DMS 273 treated with DMSO at 0.1 percent for 48 hours (cell line): ENCODE measurements around the gene IFNA8.
"Not testable (repeated sequence)": the region's sequence is repeated elsewhere in the genome, so short reads cannot be mapped to it uniquely, and the experiment has no call there.

Experiments
- DNase-seq: peaks from one replicate; lab custom pipeline; 2025; lab: John Stamatoyannopoulos, UW

The IFNA8 gene

GRCh38 chr9:21408817-21409216 lies at the start of gene IFNA8:
Gene IFNA8 (plus strand): TSS chr9:21409117. CDS start chr9:21409177, 60 bp downstream.
- no peak for DNase-seq

GRCh38 chr9:21362287-21362686 lies 46.6 kb upstream of the IFNA8 start:
- DNase-seq: no peak

GRCh38 chr9:21367169-21367568 lies 41.7 kb upstream of the IFNA8 start:
- DNase-seq: not testable (repeated sequence)

- no peak for DNase-seq
Measured at GRCh38 chr9:21367957-21368356, 41.0 kb upstream of the IFNA8 start, which contains the start of gene IFNA13. Gene IFNA13 (minus strand): TSS chr9:21368057. CDS start chr9:21368010, 47 bp downstream.

DNA sequence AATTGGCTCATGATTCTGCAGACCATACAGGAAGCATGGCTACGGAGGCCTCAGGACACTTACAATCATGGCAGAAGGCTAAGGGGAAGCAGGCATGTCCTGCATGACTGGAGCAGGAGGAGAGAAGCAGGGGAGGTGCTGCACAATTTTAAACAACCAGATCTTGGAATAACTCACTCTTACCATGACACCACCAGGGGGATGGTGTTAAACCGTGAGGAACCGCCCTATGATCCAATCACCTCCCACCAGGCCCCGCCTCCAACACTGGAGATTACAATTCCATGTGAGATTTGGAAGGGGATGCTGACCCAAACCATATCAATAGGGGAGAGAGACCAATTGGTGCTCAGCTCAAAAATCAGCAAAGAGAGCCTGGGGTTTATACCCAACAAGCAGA lies 37.5 kb upstream of the IFNA8 start:
- DNase-seq: not testable (repeated sequence)

- no peak for DNase-seq
Measured at GRCh38 chr9:21381448-21382339, 27.2 kb upstream of the IFNA8 start.

DNA sequence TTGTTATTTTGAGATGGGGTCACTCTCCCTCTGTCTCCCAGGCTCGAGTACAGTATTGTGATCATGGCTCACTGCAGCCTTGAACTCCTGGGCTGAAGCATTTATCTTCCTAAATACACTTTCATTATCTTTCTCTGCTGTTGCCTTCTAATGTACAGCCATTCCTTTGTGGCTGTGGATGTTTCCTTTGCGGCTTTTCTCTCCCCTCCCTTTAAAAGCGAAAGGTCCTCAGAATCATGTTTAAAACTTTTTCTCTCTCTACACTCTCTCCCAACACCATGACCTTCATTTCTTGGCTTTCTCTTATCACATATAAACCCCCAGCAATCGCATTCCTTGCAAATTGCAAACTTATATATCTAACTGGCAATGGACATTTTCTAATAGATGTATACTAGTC lies 25.3 kb upstream of the IFNA8 start:
- no peak for DNase-seq

GRCh38 chr9:21385131-21385670 lies 23.7 kb upstream of the IFNA8 start, which contains the start of gene IFNA2:
Gene IFNA2 (minus strand): TSS chr9:21385398. CDS start chr9:21385329, 69 bp downstream.
- no peak for DNase-seq

GRCh38 chr9:21392270-21392669 lies 16.6 kb upstream of the IFNA8 start:
- DNase-seq: peak; percentile 1

GRCh38 chr9:21395778-21396717 lies 12.9 kb upstream of the IFNA8 start:
- no peak for DNase-seq

- DNase-seq: no peak
Measured at GRCh38 chr9:21398955-21399489, 9.9 kb upstream of the IFNA8 start.

DNA sequence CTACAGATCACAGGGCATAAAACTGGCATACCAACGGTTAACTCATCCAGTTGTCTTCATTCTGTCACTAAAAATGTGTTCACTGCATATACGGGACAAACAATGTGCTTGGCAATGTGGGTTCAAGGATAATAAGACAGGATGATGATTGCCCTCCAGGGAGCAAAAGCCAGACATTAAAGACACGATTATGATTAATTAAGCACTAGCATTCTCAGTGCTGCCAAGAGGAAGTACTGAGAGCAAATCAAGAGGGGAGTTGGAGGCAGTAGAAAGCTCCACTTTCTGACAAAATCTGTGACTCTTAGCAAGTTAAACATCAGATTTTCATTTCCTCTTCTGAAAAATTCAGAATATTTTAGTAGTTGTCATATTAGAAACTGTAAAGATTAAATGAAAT lies 9.0 kb upstream of the IFNA8 start:
- DNase-seq: no peak

DNA sequence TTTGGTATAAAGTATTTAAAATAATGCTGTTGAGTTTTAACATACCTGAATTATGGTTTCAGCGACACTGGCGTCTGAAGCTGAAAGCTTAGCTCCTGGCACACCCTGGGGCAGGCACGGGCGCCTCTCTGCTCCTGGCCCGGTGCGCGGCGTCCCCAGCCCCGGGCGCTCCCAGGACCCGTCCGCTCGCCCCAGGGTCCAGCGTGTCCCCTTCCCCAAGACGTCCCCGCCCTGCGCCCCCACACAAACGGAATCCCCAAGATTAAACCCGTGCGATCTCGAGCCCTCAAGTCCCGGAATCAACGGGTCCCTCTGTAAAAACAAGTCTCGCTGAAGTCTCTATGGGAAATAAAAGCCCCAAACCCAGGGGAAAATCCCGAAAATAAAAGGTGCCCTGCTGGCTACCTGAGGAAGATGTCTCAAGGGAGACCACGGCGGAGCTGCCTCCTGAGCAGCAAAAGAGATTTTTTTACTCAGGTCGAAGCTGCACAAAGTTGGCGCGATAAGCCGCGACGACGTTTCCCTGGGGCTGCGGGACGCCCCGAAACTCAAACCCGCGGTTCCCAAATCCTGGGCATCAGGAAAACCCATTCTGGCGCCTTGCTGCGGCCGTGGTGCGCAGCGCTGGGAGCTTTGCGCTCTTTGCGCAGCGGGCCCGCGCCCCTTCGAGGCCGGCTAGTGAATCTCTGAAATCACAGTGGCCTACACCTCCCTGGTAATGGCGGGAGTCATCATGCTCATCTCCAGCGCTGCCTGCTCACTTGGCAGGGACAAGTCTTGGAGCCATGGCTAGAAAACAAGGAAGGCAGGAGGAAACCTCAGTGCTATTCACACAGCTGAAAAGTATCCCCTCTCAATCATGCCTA lies 6.3 kb upstream of the IFNA8 start:
- no peak for DNase-seq

GRCh38 chr9:21404146-21404545 lies 4.8 kb upstream of the IFNA8 start:
- DNase-seq: no peak

DNA sequence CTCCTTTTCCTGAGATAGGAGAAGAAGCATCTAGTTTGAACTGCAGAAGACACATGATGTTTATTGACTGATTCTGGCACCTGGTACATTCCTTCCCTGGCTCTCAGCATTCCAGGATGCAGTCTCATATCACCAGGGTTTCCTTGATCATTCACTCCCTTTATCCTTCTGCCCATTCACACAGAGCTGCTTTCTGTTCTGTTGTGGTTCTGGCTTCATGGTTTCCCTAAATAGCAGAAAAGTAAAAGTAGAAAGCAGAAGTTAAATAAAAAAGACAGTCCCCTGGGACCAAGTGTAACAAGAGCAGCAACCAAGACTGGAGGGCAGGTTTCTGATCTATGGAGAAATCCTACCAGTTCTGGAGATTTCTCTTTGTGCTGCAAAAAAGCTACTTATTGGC lies 3.2 kb downstream of the IFNA8 start:
- no peak for DNase-seq

DNA sequence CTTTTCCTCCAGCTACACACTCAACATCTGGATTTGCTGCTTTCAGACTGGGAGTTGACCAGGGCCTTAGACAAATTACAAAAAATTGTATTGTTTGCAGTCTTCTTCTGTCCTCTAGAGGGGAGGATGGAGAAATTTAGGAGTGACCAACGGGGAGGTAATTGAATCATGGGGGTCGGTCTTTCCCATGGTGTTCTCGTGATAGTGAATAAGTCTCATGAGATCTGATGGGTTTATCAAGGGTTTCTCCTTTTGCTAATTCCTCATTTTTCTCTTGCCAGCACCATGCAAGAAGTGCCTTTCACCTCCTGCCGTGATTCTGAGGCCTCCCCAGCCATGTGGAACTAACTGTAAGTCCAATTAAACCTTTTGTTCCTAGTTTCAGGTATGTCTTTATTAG lies 4.2 kb downstream of the IFNA8 start:
- no peak for DNase-seq

GRCh38 chr9:21413624-21414023 lies 4.7 kb downstream of the IFNA8 start:
- DNase-seq: no peak

DNA sequence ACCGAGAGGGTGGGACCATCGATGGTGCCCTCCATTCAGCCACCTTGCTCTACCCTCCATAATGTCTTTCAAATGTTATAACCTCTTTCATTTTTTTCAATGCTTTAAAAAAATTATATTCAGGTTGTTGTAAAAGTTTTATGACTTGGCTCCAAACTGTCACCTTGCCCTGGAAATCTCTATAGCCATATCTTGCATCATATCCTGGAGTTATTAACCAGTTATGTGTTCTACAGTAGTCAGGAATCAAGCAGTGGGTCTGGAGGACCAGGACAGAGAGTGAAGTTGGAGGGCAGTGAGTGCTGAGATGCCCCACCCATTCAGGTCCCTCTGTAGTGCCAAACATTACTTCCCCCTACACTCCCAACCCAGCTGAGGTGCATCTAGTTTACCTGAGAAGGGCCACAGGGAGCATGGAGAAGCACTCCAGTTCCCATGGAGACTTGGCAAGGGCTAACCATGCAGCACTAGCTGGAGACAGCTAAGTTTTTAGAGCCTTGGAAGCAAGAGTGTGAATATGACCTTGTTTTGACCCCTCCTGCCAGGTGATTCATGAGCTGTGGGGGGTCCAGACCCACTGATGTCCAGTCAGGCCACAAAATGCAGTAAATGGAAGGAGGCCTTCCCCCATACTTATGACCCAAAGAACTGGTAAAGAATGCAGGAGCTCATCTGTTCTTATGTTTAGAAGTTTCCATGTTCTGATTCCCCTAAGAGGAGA lies 5.5 kb downstream of the IFNA8 start:
- DNase-seq: no peak

GRCh38 chr9:21415493-21416267 lies 6.8 kb downstream of the IFNA8 start:
- peak; percentile 69 for DNase-seq

- DNase-seq: no peak
Measured at GRCh38 chr9:21428235-21428634, 19.3 kb downstream of the IFNA8 start.
